ENCODE measurements around the gene ATXN7L1. TPM values are rescaled to one million over a fixed set of nuclear protein-coding genes. Genes with fewer than 3 reads are reported as not detected.

ATXN7L1 gene
- total RNA-seq, 1 experiment from 2014 or later: 24.3 TPM

GRCh38 chr7:105835441-105835840, 41.0 kb downstream of the ATXN7L1 start:
- Histone ChIP-seq H2AFZ (ENCODE audit: low read length) (no peak overlapping the region), H4K8ac (replicated peaks; ENCODE audit: insufficient read length, low read depth, low read length) (no peak overlapping the region), H3K27ac (ENCODE audit: insufficient read length, low read depth, low read length) (no peak overlapping the region), H2BK120ac (ENCODE audit: low read depth, low read length, poor library complexity, severe bottlenecking) (no peak overlapping the region), H2BK20ac (ENCODE audit: low read depth, low read length, poor library complexity, severe bottlenecking) (no peak overlapping the region), H3K27me3 (ENCODE audit: insufficient read depth, low read length) (no peaks in the 10 kb centered on the region; the same call in 1 of the 2 replicates), H3K56ac (ENCODE audit: insufficient read length, low read depth, low read length) (no peak overlapping the region), H3K23me2 (ENCODE audit: insufficient read length, low read depth, low read length, poor library complexity, severe bottlenecking) (peaks cover 4% of the 10 kb centered on the region), H3K79me2 (ENCODE audit: insufficient read depth, low read length) (peaks cover 3% of the 10 kb centered on the region; the same call in 1 of the 2 replicates), H3K4me2 (ENCODE audit: insufficient read depth, insufficient read length, low read length) (no peak overlapping the region), H4K91ac (ENCODE audit: insufficient read length, low read depth, low read length) (no peak overlapping the region), H3K4me1 (ENCODE audit: insufficient read depth, low read length) (peaks cover 31% of the 10 kb centered on the region), H4K20me1 (ENCODE audit: control insufficient read depth, insufficient read depth, insufficient read length) (no peaks in the 10 kb centered on the region), H2BK15ac (ENCODE audit: low read depth, low read length) (no peak overlapping the region), H3K18ac (ENCODE audit: insufficient read length, low read depth, low read length) (no peak overlapping the region), H3K23ac (ENCODE audit: insufficient read length, low read depth, low read length) (no peak overlapping the region), H3K4ac (ENCODE audit: low read depth, low read length) (no peak overlapping the region), H3K9me3 (ENCODE audit: control insufficient read depth, low read depth, low read length) (no peaks in the 10 kb centered on the region), H2AK5ac (ENCODE audit: insufficient read length, low read length) (no peak overlapping the region), H4K5ac (ENCODE audit: insufficient read length, low read depth, low read length) (no peak overlapping the region), H3K79me1 (ENCODE audit: insufficient read depth, low read depth, low read length, poor library complexity, severe bottlenecking) (no peaks in the 10 kb centered on the region), H3T11ph (ENCODE audit: low read length) (no peak overlapping the region), H3K14ac (ENCODE audit: insufficient read depth, low read length) (no peak overlapping the region), H3K9ac (ENCODE audit: extremely low read depth, insufficient read length, low read length) (no peak overlapping the region), H2BK5ac (ENCODE audit: insufficient read length, low read length) (no peak overlapping the region), H2BK12ac (ENCODE audit: insufficient read length, low read depth, low read length) (no peak overlapping the region)
- Mint-ChIP-seq H3K36me3 (ENCODE audit: insufficient read depth in 1 of 3, low read depth in 3 of 3) (peaks cover 0 to 1% (median under 1%) of the 10 kb centered on the region in 3 experiments; a peak in 2 of 7 replicates), H3K4me1 (peaks cover 62 to 68% of the 10 kb centered on the region in 2 experiments), H3K27me3 (ENCODE audit: low read depth) (peaks cover 35% of the 10 kb centered on the region), H3K27ac (no peak overlapping the region), H3K4me3 (no peak overlapping the region), H3K9me3 (no peaks in the 10 kb centered on the region)
- TF ChIP-seq CTCF (conservative IDR thresholded peaks at IDR 0.05): no peak
- WGBS (ENCODE audit: extremely low coverage, insufficient read length, low lambda C conversion rate): no CpG with 5 or more reads among the region's 4 CpGs
- no peak for DNase-seq
